PFSK-1 (cell line): ENCODE data around the gene TSEN15.

ENCODE experiments used
- POLR2AphosphoS5 ChIP-seq: IDR thresholded peaks from 2 replicates; pipeline ENCODE4 v1.6.1; 2012; ENCODE audit warnings: low read depth, mild to moderate bottlenecking, control low read depth, low read length, moderate library complexity
- SIN3A ChIP-seq: IDR thresholded peaks from 2 replicates; pipeline ENCODE4 v1.6.1; 2012; ENCODE audit warnings: mild to moderate bottlenecking, low read length, moderate library complexity, borderline replicate concordance; ENCODE audit not compliant: insufficient read depth
- TF ChIP-seq, protein P1 (sequence below), 2 experiments: IDR thresholded peaks; 2 replicates each; pipeline versions ENCODE4 v1.6.1 to v1.8.0; 2011 to 2012; ENCODE audit warnings: low read depth in 2 of 2, low read length in 2 of 2, control low read depth in 1 of 2, inconsistent platforms in 1 of 2, mild to moderate bottlenecking in 1 of 2, moderate library complexity in 1 of 2; ENCODE audit not compliant: insufficient read depth in 1 of 2

GRCh38 chr1:184049291-184049690 is 2.2 kb upstream of the TSEN15 start:
- no peak for TF ChIP-seq SIN3A
- TF ChIP-seq, protein P1, sequence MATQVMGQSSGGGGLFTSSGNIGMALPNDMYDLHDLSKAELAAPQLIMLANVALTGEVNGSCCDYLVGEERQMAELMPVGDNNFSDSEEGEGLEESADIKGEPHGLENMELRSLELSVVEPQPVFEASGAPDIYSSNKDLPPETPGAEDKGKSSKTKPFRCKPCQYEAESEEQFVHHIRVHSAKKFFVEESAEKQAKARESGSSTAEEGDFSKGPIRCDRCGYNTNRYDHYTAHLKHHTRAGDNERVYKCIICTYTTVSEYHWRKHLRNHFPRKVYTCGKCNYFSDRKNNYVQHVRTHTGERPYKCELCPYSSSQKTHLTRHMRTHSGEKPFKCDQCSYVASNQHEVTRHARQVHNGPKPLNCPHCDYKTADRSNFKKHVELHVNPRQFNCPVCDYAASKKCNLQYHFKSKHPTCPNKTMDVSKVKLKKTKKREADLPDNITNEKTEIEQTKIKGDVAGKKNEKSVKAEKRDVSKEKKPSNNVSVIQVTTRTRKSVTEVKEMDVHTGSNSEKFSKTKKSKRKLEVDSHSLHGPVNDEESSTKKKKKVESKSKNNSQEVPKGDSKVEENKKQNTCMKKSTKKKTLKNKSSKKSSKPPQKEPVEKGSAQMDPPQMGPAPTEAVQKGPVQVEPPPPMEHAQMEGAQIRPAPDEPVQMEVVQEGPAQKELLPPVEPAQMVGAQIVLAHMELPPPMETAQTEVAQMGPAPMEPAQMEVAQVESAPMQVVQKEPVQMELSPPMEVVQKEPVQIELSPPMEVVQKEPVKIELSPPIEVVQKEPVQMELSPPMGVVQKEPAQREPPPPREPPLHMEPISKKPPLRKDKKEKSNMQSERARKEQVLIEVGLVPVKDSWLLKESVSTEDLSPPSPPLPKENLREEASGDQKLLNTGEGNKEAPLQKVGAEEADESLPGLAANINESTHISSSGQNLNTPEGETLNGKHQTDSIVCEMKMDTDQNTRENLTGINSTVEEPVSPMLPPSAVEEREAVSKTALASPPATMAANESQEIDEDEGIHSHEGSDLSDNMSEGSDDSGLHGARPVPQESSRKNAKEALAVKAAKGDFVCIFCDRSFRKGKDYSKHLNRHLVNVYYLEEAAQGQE (IDR thresholded peaks at IDR 0.05; ENCODE audit: insufficient read depth in 1 of 2, low read depth in 2 of 2, low read length in 2 of 2), result no peak
- no peak for TF ChIP-seq POLR2AphosphoS5
